Breast epithelium (tissue), 4 donors: ENCODE results near the gene ANO5. TPM values are rescaled to one million over a fixed set of nuclear protein-coding genes. Genes with fewer than 3 reads are reported as not detected.

Source experiments
- DNase-seq, 2 donors: peaks; one replicate each; pipeline ENCODE4 v3.0.0-alpha.2; 2019; ENCODE audit warnings: low spot score in 2 of 2
- H3K27ac ChIP-seq, 2 donors: fragments of 200-600 bp; sonication (generic) in 1 of 2; one replicate each; pipeline ENCODE4 v1.5.1; 2016 to 2019; ENCODE audit warnings: mild to moderate bottlenecking in 1 of 2
- H3K27me3 ChIP-seq, 2 donors: fragments of 200-600 bp; sonication (generic) in 1 of 2; one replicate each; pipeline versions ENCODE4 v1.5.1 to v1.6.0; 2017 to 2019; ENCODE audit warnings: control low read depth in 1 of 2, mild to moderate bottlenecking in 1 of 2
- H3K36me3 ChIP-seq: fragments of 200-600 bp; one replicate; pipeline ENCODE4 v1.5.1; 2019
- H3K4me1 ChIP-seq, 2 donors: fragments of 200-600 bp; sonication (generic); one replicate each; pipeline ENCODE4 v1.5.1; 2016 to 2019; ENCODE audit warnings: control low read depth in 1 of 2
- H3K4me3 ChIP-seq, 3 donors: fragments of 200-600 bp; sonication (generic); 1 replicate in 2 of 3; 2 replicates in 1 of 3; pipeline ENCODE4 v1.5.1; 2016 to 2019; ENCODE audit warnings: mild to moderate bottlenecking in 3 of 3, moderate library complexity in 2 of 3
- H3K9me3 ChIP-seq, 2 donors: fragments of 200-600 bp; sonication (generic) in 1 of 2; one replicate each; pipeline ENCODE4 v1.5.1; 2016 to 2019; ENCODE audit warnings: control low read depth in 1 of 2
- POLR2A ChIP-seq: fragments of 450-650 bp; IDR thresholded peaks from one replicate; pipeline ENCODE4 v1.6.1; 2016; ENCODE audit warnings: antibody characterized with exemption, mild to moderate bottlenecking, moderate library complexity
- POLR2AphosphoS5 ChIP-seq, 3 donors: sonication (generic); formaldehyde crosslinking; IDR thresholded peaks; one replicate each; pipeline ENCODE4 v1.6.1; 2017; ENCODE audit warnings: antibody characterized with exemption in 3 of 3
- intact Hi-C: fragments of 100-400 bp; cut with DNase I; formaldehyde crosslinking; loops from one replicate; pipeline ENCODE4 v1.15.1; 2023; ENCODE audit warnings: low total_unique reads
- total RNA-seq, 3 donors: library from RNA; depleted of rRNA; stranded (reverse); fragments of >200 nt; gene quantifications; one replicate each; pipeline ENCODE4 v1.1.0, GENCODE V29; 2016
- TF ChIP-seq, protein P1 (sequence below), 3 donors: fragments of 450-650 bp; IDR thresholded peaks; one replicate each; pipeline ENCODE4 v1.5.1; 2016 to 2017; ENCODE audit warnings: antibody characterized with exemption in 3 of 3, mild to moderate bottlenecking in 3 of 3, moderate library complexity in 3 of 3

The ANO5 gene
- total RNA-seq, 3 donors from 2014 or later, result 3.3 to 4.2 (median 4.2) TPM

DNA sequence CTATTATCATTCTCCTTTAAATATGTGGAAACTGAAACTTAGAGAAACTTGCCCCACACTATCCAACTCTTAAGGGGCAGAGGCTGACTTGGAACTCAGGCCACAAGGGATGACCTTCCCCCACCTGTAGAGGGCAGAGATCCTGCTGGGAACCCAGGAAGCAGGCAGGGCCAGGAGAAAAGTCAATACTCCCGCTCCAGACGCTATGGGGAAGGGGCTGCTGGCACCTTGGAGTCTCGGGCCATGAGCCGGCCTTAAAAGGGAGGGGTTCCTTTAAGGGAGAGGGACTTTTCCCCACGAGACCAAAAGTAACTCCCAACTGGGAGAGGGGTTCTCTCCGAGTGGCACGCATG is 620 bp upstream of the ANO5 start:
- DNase-seq, result no peak
- Histone ChIP-seq H3K27ac (no peak overlapping the region), H3K4me3 (peak overlapping the region; percentile 45 to 66 (median 62)), H3K27me3 (peaks cover 0 to 8% of the 10 kb centered on the region in 2 donors), H3K36me3 (no peaks in the 10 kb centered on the region), H3K4me1 (peaks cover 0 to 6% of the 10 kb centered on the region in 2 donors), H3K9me3 (no peaks in the 10 kb centered on the region)
- TF ChIP-seq POLR2AphosphoS5 (IDR thresholded peaks at IDR 0.05), result no peak
- TF ChIP-seq, protein P1, sequence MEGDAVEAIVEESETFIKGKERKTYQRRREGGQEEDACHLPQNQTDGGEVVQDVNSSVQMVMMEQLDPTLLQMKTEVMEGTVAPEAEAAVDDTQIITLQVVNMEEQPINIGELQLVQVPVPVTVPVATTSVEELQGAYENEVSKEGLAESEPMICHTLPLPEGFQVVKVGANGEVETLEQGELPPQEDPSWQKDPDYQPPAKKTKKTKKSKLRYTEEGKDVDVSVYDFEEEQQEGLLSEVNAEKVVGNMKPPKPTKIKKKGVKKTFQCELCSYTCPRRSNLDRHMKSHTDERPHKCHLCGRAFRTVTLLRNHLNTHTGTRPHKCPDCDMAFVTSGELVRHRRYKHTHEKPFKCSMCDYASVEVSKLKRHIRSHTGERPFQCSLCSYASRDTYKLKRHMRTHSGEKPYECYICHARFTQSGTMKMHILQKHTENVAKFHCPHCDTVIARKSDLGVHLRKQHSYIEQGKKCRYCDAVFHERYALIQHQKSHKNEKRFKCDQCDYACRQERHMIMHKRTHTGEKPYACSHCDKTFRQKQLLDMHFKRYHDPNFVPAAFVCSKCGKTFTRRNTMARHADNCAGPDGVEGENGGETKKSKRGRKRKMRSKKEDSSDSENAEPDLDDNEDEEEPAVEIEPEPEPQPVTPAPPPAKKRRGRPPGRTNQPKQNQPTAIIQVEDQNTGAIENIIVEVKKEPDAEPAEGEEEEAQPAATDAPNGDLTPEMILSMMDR (IDR thresholded peaks at IDR 0.05), result no peak
- no peak for TF ChIP-seq POLR2A
- intact Hi-C loops, result no loop called here

DNA sequence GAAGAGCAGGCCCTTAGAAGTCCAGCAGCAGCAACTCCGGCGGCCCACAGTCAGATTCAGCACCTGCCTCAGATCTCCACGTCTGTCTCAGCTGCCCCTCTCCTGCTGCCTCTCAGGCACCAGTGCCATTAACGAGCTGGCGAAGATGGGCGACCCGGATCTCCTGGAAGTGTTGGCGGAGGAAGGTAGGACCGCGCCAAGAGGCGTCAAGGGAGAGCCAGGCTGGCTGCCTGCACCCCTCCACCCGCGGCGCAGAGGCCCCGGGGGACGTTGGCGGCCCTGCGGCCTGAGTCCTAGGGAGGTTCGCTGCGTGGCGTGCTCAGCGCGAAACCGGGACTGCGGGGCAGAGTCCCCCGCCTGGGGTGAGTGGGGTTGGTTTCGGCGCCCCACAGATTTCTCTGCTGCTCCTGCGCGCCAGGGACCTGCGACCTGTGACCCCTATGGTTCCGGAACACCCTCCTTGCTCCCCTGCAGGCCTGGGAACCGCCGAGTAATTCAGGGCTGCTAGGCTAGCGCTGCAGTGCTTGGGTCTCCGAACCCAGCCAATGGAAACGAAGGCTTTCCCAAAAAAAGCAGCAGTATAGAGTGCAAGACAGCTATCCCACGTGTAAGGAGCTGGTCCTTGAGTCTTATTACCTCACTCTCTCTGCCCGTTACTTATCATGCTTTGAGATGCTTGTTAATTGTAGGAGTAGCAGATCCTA is 615 bp downstream of the ANO5 start:
- no peaks in the 10 kb centered on the region for H3K36me3 ChIP-seq
- H3K4me1 ChIP-seq, result peaks cover 0 to 6% of the 10 kb centered on the region in 2 donors
- TF ChIP-seq, protein P1 (IDR thresholded peaks at IDR 0.05), result no peak
- TF ChIP-seq POLR2A, result no peak
- TF ChIP-seq POLR2AphosphoS5 (IDR thresholded peaks at IDR 0.05), result no peak
- no peaks in the 10 kb centered on the region for H3K9me3 ChIP-seq
- no peak overlapping the region for H3K27ac ChIP-seq
- intact Hi-C loops, result no loop called here
- peaks cover 0 to 12% of the 10 kb centered on the region in 2 donors for H3K27me3 ChIP-seq
- peak in 1 of 2 donors; percentile 43 for DNase-seq
- peak overlapping the region; percentile 45 to 66 (median 62) for H3K4me3 ChIP-seq

DNA sequence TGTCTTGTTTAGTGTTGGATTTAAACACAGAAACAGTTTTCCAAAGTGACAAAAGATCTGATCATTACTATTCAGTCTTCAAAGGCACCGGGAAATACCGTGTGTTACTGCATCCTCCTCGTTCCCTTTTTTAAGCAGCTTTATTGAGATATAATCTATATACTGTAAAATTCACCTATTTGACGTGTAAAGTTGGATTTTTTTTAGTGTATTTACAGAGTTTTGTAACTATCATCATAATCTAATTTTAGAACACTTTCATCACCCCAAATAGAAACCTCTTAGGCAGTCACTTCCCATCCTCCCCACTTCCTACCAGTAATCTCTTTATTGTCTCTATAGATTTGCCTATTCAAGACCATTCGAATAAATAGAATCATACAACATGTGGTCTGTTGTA is 1.4 kb downstream of the ANO5 start:
- TF ChIP-seq, protein P1 (IDR thresholded peaks at IDR 0.05), result no peak
- TF ChIP-seq POLR2A (no peak), POLR2AphosphoS5 (IDR thresholded peaks at IDR 0.05) (no peak)

DNA sequence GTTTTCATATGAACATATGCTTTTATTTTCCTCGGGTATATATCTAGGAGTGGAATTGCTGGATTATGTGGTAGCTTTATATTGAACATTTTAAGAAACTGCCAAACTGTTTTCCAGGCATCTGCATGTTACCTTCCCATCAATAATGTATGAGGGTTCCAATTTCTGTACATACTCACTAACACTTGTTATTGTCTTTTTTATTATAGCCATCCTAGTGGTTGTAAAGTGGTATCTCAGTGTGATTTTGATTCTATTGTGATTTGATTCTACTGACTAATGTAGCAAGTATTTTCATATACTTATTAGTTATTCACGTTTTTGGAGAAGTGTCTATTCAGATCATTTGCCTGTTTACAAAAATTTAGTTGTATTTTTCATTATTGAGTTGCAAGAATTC is 2.0 kb downstream of the ANO5 start:
- intact Hi-C loops, result no loop called here
- Histone ChIP-seq H3K4me1 (peaks cover 0 to 6% of the 10 kb centered on the region in 2 donors), H3K36me3 (no peaks in the 10 kb centered on the region), H3K27me3 (peaks cover 0 to 12% of the 10 kb centered on the region in 2 donors), H3K4me3 (no peak overlapping the region), H3K27ac (no peak overlapping the region), H3K9me3 (no peaks in the 10 kb centered on the region)
- DNase-seq, result no peak
- TF ChIP-seq POLR2AphosphoS5 (IDR thresholded peaks at IDR 0.05) (no peak), POLR2A (no peak)
- TF ChIP-seq, protein P1 (IDR thresholded peaks at IDR 0.05), result no peak

More for the DNA sequence above, 1.4 kb downstream of the ANO5 start:
- H3K36me3 ChIP-seq, result no peaks in the 10 kb centered on the region
- H3K27me3 ChIP-seq, result peaks cover 0 to 12% of the 10 kb centered on the region in 2 donors
- no peak overlapping the region for H3K4me3 ChIP-seq
- DNase-seq, result no peak
- no peak overlapping the region for H3K27ac ChIP-seq
- H3K9me3 ChIP-seq, result no peaks in the 10 kb centered on the region
- peaks cover 0 to 6% of the 10 kb centered on the region in 2 donors for H3K4me1 ChIP-seq
- intact Hi-C loops, result no loop called here

DNA sequence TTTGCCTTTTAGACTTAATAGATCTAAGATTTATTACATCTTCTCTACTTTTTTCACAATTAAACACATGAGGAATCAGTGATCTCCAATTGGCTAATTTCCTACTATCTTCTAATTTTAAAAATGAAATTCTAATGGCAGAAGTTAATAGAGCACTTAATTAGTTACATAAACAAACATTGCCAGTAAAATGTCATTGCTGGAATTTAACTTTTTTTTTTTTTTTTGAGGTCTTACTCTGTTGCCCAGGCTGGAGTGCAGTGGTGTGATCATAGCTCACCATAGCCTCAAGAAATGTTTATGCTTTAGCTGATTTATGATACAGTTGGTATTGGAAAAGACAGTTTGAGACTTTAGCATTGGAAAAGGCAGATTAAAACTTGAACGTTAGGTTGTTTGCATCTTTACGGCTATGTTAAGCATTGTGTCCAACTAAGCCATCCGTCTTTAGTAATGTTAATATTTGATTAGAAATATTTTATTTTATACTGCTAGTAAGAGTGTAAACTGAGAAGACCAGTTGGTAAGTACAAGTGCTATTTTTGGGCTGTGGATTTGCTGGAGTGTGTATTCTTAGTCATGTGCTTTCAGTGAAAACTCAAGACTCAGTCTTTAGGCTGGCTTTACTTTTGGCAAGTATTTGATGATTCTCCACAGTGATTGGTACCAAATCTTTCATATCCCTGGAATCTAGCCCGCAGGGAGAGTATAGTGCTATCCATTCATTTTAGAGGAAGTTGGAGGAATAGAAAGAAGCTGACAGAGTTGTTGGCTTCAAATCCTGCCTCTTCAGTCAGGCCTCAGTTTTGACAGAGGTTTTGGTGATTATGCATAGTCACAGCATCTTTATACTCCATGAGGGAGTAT is 4.5 kb downstream of the ANO5 start:
- H3K27ac ChIP-seq, result no peak overlapping the region
- H3K9me3 ChIP-seq, result no peaks in the 10 kb centered on the region
- DNase-seq, result no peak
- peaks cover 0 to 12% of the 10 kb centered on the region in 2 donors for H3K27me3 ChIP-seq
- TF ChIP-seq POLR2AphosphoS5 (IDR thresholded peaks at IDR 0.05) (no peak), POLR2A (no peak)
- TF ChIP-seq, protein P1 (IDR thresholded peaks at IDR 0.05), result no peak
- H3K36me3 ChIP-seq, result no peaks in the 10 kb centered on the region
- H3K4me1 ChIP-seq, result peaks cover 0 to 6% of the 10 kb centered on the region in 2 donors
- intact Hi-C loops, result no loop called here
- no peak overlapping the region for H3K4me3 ChIP-seq
